ENCODE data around the gene C5orf63. TPM values are rescaled to one million over a fixed set of nuclear protein-coding genes. Genes with fewer than 3 reads are reported as not detected.

The C5orf63 gene
- total and polyA plus RNA-seq, 3 experiments from 2014 or later, result 5.2 to 11.9 (median 10.0) TPM

- CTCF ChIA-PET, result no interaction called here
Observed at GRCh38 chr5:127096328-127096993, 23.2 kb upstream of the C5orf63 start.

GRCh38 chr5:127094161-127094814 is 21.0 kb upstream of the C5orf63 start:
- H3K27ac ChIP-seq (ENCODE audit: low read depth, low read length), result no peak overlapping the region
- H3K27me3 Mint-ChIP-seq, result peaks cover 4% of the 10 kb centered on the region in 2 donors
- H3K4me1 ChIP-seq (ENCODE audit: insufficient read depth, low read length), result no peaks in the 10 kb centered on the region
- H3K27me3 ChIP-seq (ENCODE audit: insufficient read depth, low read length, poor library complexity, severe bottlenecking), result no peaks in the 10 kb centered on the region
- H3K36me3 Mint-ChIP-seq, result no peaks in the 10 kb centered on the region
- no peaks in the 10 kb centered on the region for H3K36me3 ChIP-seq (ENCODE audit: insufficient read depth, low read length)
- H3K27ac Mint-ChIP-seq, result no peak overlapping the region
- DNase-seq, result no peak
- H3K9me3 ChIP-seq (ENCODE audit: low read length), result no peaks in the 10 kb centered on the region
- H3K9me3 Mint-ChIP-seq, result no peaks in the 10 kb centered on the region
- H3K4me3 ChIP-seq (ENCODE audit: low read length), result no peak overlapping the region
- H3K4me1 Mint-ChIP-seq, result no peaks in the 10 kb centered on the region
- no peak overlapping the region for H3K4me3 Mint-ChIP-seq
- ChIA-PET CTCF (no interaction called here), POLR2A (no interaction called here)

More at GRCh38 chr5:127096328-127096993, 23.2 kb upstream of the C5orf63 start:
- Histone ChIP-seq H3K4me3 (ENCODE audit: low read length) (no peak overlapping the region), H3K4me1 (ENCODE audit: insufficient read depth, low read length) (no peaks in the 10 kb centered on the region), H3K9me3 (ENCODE audit: low read length) (no peaks in the 10 kb centered on the region), H3K27me3 (ENCODE audit: insufficient read depth, low read length, poor library complexity, severe bottlenecking) (no peaks in the 10 kb centered on the region), H3K27ac (ENCODE audit: low read depth, low read length) (no peak overlapping the region), H3K36me3 (ENCODE audit: insufficient read depth, low read length) (no peaks in the 10 kb centered on the region)
- POLR2A ChIA-PET, result no interaction called here
- Mint-ChIP-seq H3K9me3 (no peaks in the 10 kb centered on the region), H3K36me3 (no peaks in the 10 kb centered on the region), H3K27ac (no peak overlapping the region), H3K4me3 (no peak overlapping the region), H3K4me1 (no peaks in the 10 kb centered on the region), H3K27me3 (peaks cover 4% of the 10 kb centered on the region in 2 donors)
- no peak for DNase-seq

GRCh38 chr5:127092690-127093089 is 19.4 kb upstream of the C5orf63 start:
- H3K4me3 Mint-ChIP-seq, result no peak overlapping the region
- no peaks in the 10 kb centered on the region for H3K36me3 ChIP-seq (ENCODE audit: insufficient read depth, low read length)
- CTCF ChIA-PET, result no interaction called here

GRCh38 chr5:127089191-127089590 is 15.9 kb upstream of the C5orf63 start:
- Histone ChIP-seq H3K9me3 (ENCODE audit: low read length) (no peaks in the 10 kb centered on the region), H3K27ac (ENCODE audit: low read depth, low read length) (no peak overlapping the region), H3K36me3 (ENCODE audit: insufficient read depth, low read length) (no peaks in the 10 kb centered on the region), H3K4me3 (ENCODE audit: low read length) (no peak overlapping the region), H3K27me3 (ENCODE audit: insufficient read depth, low read length, poor library complexity, severe bottlenecking) (no peaks in the 10 kb centered on the region), H3K4me1 (ENCODE audit: insufficient read depth, low read length) (no peaks in the 10 kb centered on the region)
- peaks cover 0 to 1% of the 10 kb centered on the region in 2 donors for H3K27me3 Mint-ChIP-seq
- no peaks in the 10 kb centered on the region for H3K36me3 Mint-ChIP-seq
- DNase-seq, result no peak
- no peak overlapping the region for H3K4me3 Mint-ChIP-seq
- ChIA-PET CTCF (no interaction called here), POLR2A (no interaction called here)
- no peak overlapping the region for H3K27ac Mint-ChIP-seq
- H3K9me3 Mint-ChIP-seq, result no peaks in the 10 kb centered on the region
- peaks cover 0 to 3% (median 0%) of the 10 kb centered on the region in 3 donors for H3K4me1 Mint-ChIP-seq

More at GRCh38 chr5:127092690-127093089, 19.4 kb upstream of the C5orf63 start:
- Mint-ChIP-seq H3K27ac (peak overlapping the region in 1 of 8 donors; percentile 51), H3K9me3 (no peaks in the 10 kb centered on the region), H3K36me3 (no peaks in the 10 kb centered on the region), H3K4me1 (peaks cover 0 to 3% (median 0%) of the 10 kb centered on the region in 3 donors), H3K27me3 (peaks cover 0 to 4% of the 10 kb centered on the region in 2 donors)
- Histone ChIP-seq H3K4me1 (ENCODE audit: insufficient read depth, low read length) (no peaks in the 10 kb centered on the region), H3K9me3 (ENCODE audit: low read length) (no peaks in the 10 kb centered on the region), H3K4me3 (ENCODE audit: low read length) (no peak overlapping the region), H3K27me3 (ENCODE audit: insufficient read depth, low read length, poor library complexity, severe bottlenecking) (no peaks in the 10 kb centered on the region), H3K27ac (ENCODE audit: low read depth, low read length) (no peak overlapping the region)
- no peak for DNase-seq
- POLR2A ChIA-PET, result no interaction called here

- H3K4me1 ChIP-seq (ENCODE audit: insufficient read depth, low read length), result no peaks in the 10 kb centered on the region
- H3K36me3 Mint-ChIP-seq, result no peaks in the 10 kb centered on the region
- no peak overlapping the region for H3K4me3 Mint-ChIP-seq
- no peak overlapping the region for H3K4me3 ChIP-seq (ENCODE audit: low read length)
- no peak overlapping the region for H3K27ac ChIP-seq (ENCODE audit: low read depth, low read length)
- no peaks in the 10 kb centered on the region for H3K27me3 ChIP-seq (ENCODE audit: insufficient read depth, low read length, poor library complexity, severe bottlenecking)
- no peaks in the 10 kb centered on the region for H3K9me3 Mint-ChIP-seq
- no peak for DNase-seq
- peaks cover 0 to 3% of the 10 kb centered on the region in 2 donors for H3K27me3 Mint-ChIP-seq
- no peak overlapping the region for H3K27ac Mint-ChIP-seq
- ChIA-PET CTCF (no interaction called here), POLR2A (no interaction called here)
- H3K9me3 ChIP-seq (ENCODE audit: low read length), result no peaks in the 10 kb centered on the region
- H3K4me1 Mint-ChIP-seq, result peaks cover 0 to 3% (median 0%) of the 10 kb centered on the region in 3 donors
- no peaks in the 10 kb centered on the region for H3K36me3 ChIP-seq (ENCODE audit: insufficient read depth, low read length)
Observed at GRCh38 chr5:127088251-127088650, 14.9 kb upstream of the C5orf63 start.

GRCh38 chr5:127086589-127086988 is 13.3 kb upstream of the C5orf63 start:
- no peaks in the 10 kb centered on the region for H3K36me3 ChIP-seq (ENCODE audit: insufficient read depth, low read length)
- H3K4me3 ChIP-seq (ENCODE audit: low read length), result no peak overlapping the region
- no peak overlapping the region for H3K27ac Mint-ChIP-seq
- no peak for DNase-seq
- peaks cover 0 to 5% (median 0%) of the 10 kb centered on the region in 3 donors for H3K36me3 Mint-ChIP-seq
- H3K4me1 ChIP-seq (ENCODE audit: insufficient read depth, low read length), result no peaks in the 10 kb centered on the region
- no peak overlapping the region for H3K27ac ChIP-seq (ENCODE audit: low read depth, low read length)
- ChIA-PET POLR2A (no interaction called here), CTCF (interaction anchor here (1.2 kb wide), 1 partner anchor 12 kb away, joined by 4 read pairs; no protein-coding TSS in a partner anchor)
- no peaks in the 10 kb centered on the region for H3K9me3 Mint-ChIP-seq
- H3K27me3 ChIP-seq (ENCODE audit: insufficient read depth, low read length, poor library complexity, severe bottlenecking), result no peaks in the 10 kb centered on the region
- peaks cover 0 to 3% (median 0%) of the 10 kb centered on the region in 3 donors for H3K4me1 Mint-ChIP-seq
- peaks cover 0 to 3% of the 10 kb centered on the region in 2 donors for H3K27me3 Mint-ChIP-seq
- no peak overlapping the region for H3K4me3 Mint-ChIP-seq
- H3K9me3 ChIP-seq (ENCODE audit: low read length), result no peaks in the 10 kb centered on the region

GRCh38 chr5:127085796-127086195 is 12.5 kb upstream of the C5orf63 start:
- no peaks in the 10 kb centered on the region for H3K36me3 ChIP-seq (ENCODE audit: insufficient read depth, low read length)
- DNase-seq, result no peak

GRCh38 chr5:127085371-127085770 is 12.1 kb upstream of the C5orf63 start:
- Mint-ChIP-seq H3K27ac (no peak overlapping the region), H3K9me3 (peaks cover 0 to 2% (median 0%) of the 10 kb centered on the region in 5 donors), H3K27me3 (peaks cover 4 to 9% of the 10 kb centered on the region in 2 donors), H3K36me3 (peaks cover 0 to 6% (median 0%) of the 10 kb centered on the region in 3 donors), H3K4me1 (peaks cover 0 to 3% (median 0%) of the 10 kb centered on the region in 3 donors), H3K4me3 (no peak overlapping the region)
- no peaks in the 10 kb centered on the region for H3K36me3 ChIP-seq (ENCODE audit: insufficient read depth, low read length)
- no peak overlapping the region for H3K27ac ChIP-seq (ENCODE audit: low read depth, low read length)
- DNase-seq, result no peak
- no peaks in the 10 kb centered on the region for H3K27me3 ChIP-seq (ENCODE audit: insufficient read depth, low read length, poor library complexity, severe bottlenecking)
- no peaks in the 10 kb centered on the region for H3K9me3 ChIP-seq (ENCODE audit: low read length)
- H3K4me1 ChIP-seq (ENCODE audit: insufficient read depth, low read length), result no peaks in the 10 kb centered on the region
- ChIA-PET CTCF (no interaction called here), POLR2A (no interaction called here)
- no peak overlapping the region for H3K4me3 ChIP-seq (ENCODE audit: low read length)

More at GRCh38 chr5:127085796-127086195, 12.5 kb upstream of the C5orf63 start:
- Mint-ChIP-seq H3K27me3 (peaks cover 4 to 7% of the 10 kb centered on the region in 2 donors), H3K9me3 (peaks cover 0 to 2% (median 0%) of the 10 kb centered on the region in 5 donors), H3K27ac (no peak overlapping the region), H3K36me3 (peaks cover 0 to 6% (median 0%) of the 10 kb centered on the region in 3 donors), H3K4me1 (peaks cover 0 to 3% (median 0%) of the 10 kb centered on the region in 3 donors), H3K4me3 (no peak overlapping the region)
- ChIA-PET CTCF (no interaction called here), POLR2A (no interaction called here)
- no peaks in the 10 kb centered on the region for H3K27me3 ChIP-seq (ENCODE audit: insufficient read depth, low read length, poor library complexity, severe bottlenecking)
- no peak overlapping the region for H3K27ac ChIP-seq (ENCODE audit: low read depth, low read length)
- H3K4me1 ChIP-seq (ENCODE audit: insufficient read depth, low read length), result no peaks in the 10 kb centered on the region
- H3K9me3 ChIP-seq (ENCODE audit: low read length), result no peaks in the 10 kb centered on the region
- H3K4me3 ChIP-seq (ENCODE audit: low read length), result no peak overlapping the region
